Suprapubic skin (tissue), 4 donors: ENCODE results near the gene SPG7. TPM values are rescaled to one million over a fixed set of nuclear protein-coding genes. Genes with fewer than 3 reads are reported as not detected.

Experiments used
- DNase-seq, 2 donors: peaks; one replicate each; pipeline ENCODE4 v3.0.0-alpha.2; 2019; ENCODE audit warnings: low spot score in 2 of 2
- H3K27ac ChIP-seq: fragments of 200-600 bp; sonication (generic); one replicate; pipeline ENCODE4 v1.5.1; 2019
- H3K27me3 ChIP-seq: fragments of 200-600 bp; sonication (generic); one replicate; pipeline ENCODE4 v1.5.1; 2019
- H3K36me3 ChIP-seq: fragments of 200-600 bp; sonication (generic); one replicate; pipeline ENCODE4 v1.5.1; 2019
- H3K4me1 ChIP-seq: fragments of 200-600 bp; sonication (generic); one replicate; pipeline ENCODE4 v1.5.1; 2019
- H3K4me3 ChIP-seq: fragments of 200-600 bp; sonication (generic); one replicate; pipeline ENCODE4 v1.5.1; 2019; ENCODE audit warnings: mild to moderate bottlenecking
- H3K9me3 ChIP-seq: fragments of 200-600 bp; sonication (generic); one replicate; pipeline ENCODE4 v1.5.1; 2019
- EP300 ChIP-seq: sonication (generic); formaldehyde crosslinking; IDR thresholded peaks from one replicate; pipeline ENCODE4 v1.6.1; 2017; ENCODE audit warnings: antibody characterized with exemption
- POLR2A ChIP-seq, 2 donors: fragments of 450-650 bp; IDR thresholded peaks; one replicate each; pipeline ENCODE4 v1.6.1; 2017; ENCODE audit warnings: antibody characterized with exemption in 2 of 2, mild to moderate bottlenecking in 2 of 2, moderate library complexity in 2 of 2
- POLR2AphosphoS5 ChIP-seq, 3 donors: sonication (generic); formaldehyde crosslinking; IDR thresholded peaks; one replicate each; pipeline ENCODE4 v1.6.1; 2017; ENCODE audit warnings: antibody characterized with exemption in 3 of 3
- WGBS: methylation state at CpG from one replicate; pipeline ENCODE4 v1.1.5; 2018; 5-methylcytosine and 5-hydroxymethylcytosine counted together
- total RNA-seq, 4 donors: library from RNA; depleted of rRNA; stranded (reverse); fragments of >200 nt; gene quantifications; one replicate each; pipeline ENCODE4 v1.1.0, GENCODE V29; 2016
- TF ChIP-seq, protein P1 (sequence below), 2 donors: fragments of 200-600 bp in 1 of 2; fragments of 450-650 bp in 1 of 2; sonication (generic) in 1 of 2; IDR thresholded peaks; one replicate each; pipeline ENCODE4 v1.5.1; 2016 to 2019; ENCODE audit warnings: antibody characterized with exemption in 2 of 2, mild to moderate bottlenecking in 1 of 2, moderate library complexity in 1 of 2

SPG7 gene
- total RNA-seq, 4 donors from 2014 or later, result 131 to 324 (median 144) TPM

DNA sequence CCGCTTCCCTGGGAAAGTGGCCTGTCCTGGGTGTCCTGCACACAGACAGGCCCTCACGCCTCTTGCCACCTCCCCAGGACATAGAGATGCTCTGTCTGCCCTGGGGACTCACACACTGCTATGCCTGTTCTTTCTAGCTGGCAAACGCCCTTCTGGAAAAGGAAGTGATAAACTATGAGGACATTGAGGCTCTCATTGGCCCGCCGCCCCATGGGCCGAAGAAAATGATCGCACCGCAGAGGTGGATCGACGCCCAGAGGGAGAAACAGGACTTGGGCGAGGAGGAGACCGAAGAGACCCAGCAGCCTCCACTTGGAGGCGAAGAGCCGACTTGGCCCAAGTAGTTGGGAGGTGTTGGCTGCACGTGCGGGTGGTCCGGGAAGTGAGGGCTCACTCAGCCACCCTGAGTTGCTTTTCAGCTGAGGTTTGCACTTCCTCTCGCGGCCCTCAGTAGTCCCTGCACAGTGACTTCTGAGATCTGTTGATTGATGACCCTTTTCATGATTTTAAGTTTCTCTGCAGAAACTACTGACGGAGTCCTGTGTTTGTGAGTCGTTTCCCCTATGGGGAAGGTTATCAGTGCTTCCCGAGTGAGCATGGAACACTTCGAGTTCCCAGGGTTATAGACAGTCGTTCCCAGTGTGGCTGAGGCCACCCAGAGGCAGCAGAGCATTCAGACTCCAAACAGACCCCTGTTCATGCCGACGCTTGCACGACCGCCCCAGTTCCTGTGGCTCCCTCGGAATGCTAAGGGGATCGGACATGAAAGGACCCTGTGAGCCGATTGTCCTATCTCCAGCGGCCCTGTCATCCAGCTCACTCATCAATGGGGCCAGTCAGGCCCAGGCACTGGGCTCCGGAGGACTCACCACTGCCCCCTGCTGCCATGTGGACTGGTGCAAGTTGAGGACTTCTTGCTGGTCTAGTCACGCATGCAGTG lies 48.8 kb downstream of the SPG7 start:
- WGBS, result 74% methylated on average over 25 of the region's 34 CpGs
- Histone ChIP-seq H3K4me1 (peaks cover 22% of the 10 kb centered on the region), H3K36me3 (peaks cover 56% of the 10 kb centered on the region), H3K27me3 (no peaks in the 10 kb centered on the region), H3K27ac (no peak overlapping the region), H3K9me3 (no peaks in the 10 kb centered on the region), H3K4me3 (no peak overlapping the region)
- DNase-seq, result no peak
- TF ChIP-seq EP300, result no peak
- TF ChIP-seq, protein P1, sequence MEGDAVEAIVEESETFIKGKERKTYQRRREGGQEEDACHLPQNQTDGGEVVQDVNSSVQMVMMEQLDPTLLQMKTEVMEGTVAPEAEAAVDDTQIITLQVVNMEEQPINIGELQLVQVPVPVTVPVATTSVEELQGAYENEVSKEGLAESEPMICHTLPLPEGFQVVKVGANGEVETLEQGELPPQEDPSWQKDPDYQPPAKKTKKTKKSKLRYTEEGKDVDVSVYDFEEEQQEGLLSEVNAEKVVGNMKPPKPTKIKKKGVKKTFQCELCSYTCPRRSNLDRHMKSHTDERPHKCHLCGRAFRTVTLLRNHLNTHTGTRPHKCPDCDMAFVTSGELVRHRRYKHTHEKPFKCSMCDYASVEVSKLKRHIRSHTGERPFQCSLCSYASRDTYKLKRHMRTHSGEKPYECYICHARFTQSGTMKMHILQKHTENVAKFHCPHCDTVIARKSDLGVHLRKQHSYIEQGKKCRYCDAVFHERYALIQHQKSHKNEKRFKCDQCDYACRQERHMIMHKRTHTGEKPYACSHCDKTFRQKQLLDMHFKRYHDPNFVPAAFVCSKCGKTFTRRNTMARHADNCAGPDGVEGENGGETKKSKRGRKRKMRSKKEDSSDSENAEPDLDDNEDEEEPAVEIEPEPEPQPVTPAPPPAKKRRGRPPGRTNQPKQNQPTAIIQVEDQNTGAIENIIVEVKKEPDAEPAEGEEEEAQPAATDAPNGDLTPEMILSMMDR (IDR thresholded peaks at IDR 0.05), result peak; percentile 60 to 86

DNA sequence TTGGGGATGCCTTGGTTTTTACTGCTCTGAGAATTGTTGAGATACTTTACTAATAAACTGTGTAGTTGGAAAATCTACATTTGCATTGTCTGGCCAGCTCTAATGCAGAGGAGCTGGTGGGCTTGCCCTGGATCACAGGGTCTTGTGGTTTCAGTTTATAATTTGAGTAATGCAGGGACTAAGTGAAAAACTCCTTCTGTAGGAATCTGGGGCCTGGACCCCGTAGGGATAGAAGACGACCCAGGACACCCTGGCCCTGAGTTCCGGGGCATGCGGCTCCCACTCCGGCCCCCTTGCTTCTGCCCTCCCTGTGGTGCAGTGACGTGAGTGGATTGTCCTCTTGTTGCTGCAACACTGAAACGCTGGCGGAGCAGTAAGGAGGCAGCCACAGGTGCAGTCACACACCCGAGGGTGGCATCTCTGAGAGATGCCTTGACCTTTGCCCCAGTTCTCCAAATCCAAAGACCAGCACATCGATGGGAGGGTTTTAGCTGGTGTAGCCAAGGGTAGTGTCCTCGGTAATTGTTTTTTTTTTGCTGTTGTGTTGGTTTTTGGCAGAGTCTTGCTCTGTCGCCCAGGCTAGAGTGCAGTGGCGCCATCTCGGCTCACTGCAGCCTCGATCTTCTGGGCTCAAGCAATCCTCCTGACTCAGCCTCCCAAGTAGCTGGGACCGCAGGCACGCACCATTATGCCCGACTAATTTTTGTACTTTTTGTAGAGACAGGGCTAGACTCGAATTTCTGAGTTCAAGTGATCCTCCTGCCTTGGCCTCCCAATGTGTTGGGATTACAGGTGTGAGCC lies 49.7 kb downstream of the SPG7 start:
- Histone ChIP-seq H3K27me3 (no peaks in the 10 kb centered on the region), H3K27ac (no peak overlapping the region), H3K36me3 (peaks cover 56% of the 10 kb centered on the region), H3K4me3 (no peak overlapping the region), H3K9me3 (no peaks in the 10 kb centered on the region), H3K4me1 (peaks cover 31% of the 10 kb centered on the region)
- TF ChIP-seq, protein P1 (IDR thresholded peaks at IDR 0.05), result no peak
- TF ChIP-seq POLR2AphosphoS5 (IDR thresholded peaks at IDR 0.05) (no peak), POLR2A (IDR thresholded peaks at IDR 0.05) (no peak), EP300 (no peak)
- no peak for DNase-seq
- WGBS, result 93% methylated on average over 11 of the region's 19 CpGs

DNA sequence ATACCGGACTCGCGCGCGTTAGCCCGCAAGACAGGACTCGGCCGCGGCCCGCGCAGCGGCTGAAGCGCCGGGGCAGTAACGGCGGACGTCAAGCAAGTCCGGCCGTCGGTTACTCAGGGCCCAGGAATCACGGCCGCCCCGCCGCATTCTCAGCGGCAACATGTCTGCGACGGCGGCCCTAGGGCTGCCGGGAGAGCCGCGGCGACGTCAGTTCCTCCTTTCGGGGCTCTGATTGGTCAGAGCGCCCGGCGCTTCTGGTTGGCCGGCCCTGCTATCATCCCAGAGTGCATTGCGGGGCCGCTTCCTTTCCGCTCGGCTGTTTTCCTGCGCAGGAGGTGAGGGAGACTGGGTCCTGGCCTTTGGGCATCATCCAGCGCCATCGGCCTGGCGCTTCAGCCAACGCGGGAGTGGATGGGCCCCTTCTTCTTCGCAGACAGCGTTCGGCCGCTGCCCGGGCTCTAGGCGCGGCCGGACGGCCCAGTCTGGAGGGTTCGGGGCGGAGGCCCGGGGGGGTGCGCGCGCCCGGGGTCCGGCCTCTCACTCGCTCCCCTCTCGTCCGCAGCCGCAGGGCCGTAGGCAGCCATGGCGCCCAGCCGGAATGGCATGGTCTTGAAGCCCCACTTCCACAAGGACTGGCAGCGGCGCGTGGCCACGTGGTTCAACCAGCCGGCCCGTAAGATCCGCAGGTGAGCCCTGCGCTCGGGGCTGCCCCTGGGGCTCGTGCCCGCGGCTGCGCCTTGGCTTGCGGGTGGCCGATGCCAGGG lies 52.4 kb downstream of the SPG7 start, which contains the start of gene RPL13:
TSS of gene RPL13 (plus strand) at position 305 of the 764 bp plus-strand sequence. CDS start at position 583, 278 bp downstream.
- peaks cover 57% of the 10 kb centered on the region for H3K4me1 ChIP-seq
- WGBS, result 0% methylated on average over 4 of the region's 87 CpGs
- peak within 1 kb of the TSS; percentile 99 for H3K27ac ChIP-seq
- DNase-seq, result peak; percentile 97 to 98
- TF ChIP-seq POLR2A (IDR thresholded peaks at IDR 0.05), result peak; percentile 72 to 96
- TF ChIP-seq, protein P1 (IDR thresholded peaks at IDR 0.05), result no peak
- peak; percentile 34 to 92 (median 80) for TF ChIP-seq POLR2AphosphoS5 (IDR thresholded peaks at IDR 0.05)
- no peaks in the 10 kb centered on the region for H3K9me3 ChIP-seq
- H3K27me3 ChIP-seq, result no peaks in the 10 kb centered on the region
- peak within 1 kb of the TSS; percentile 95 for H3K4me3 ChIP-seq
- peaks cover 49% of the 10 kb centered on the region for H3K36me3 ChIP-seq

- Histone ChIP-seq H3K27ac (peak overlapping the region; percentile 99), H3K27me3 (no peaks in the 10 kb centered on the region), H3K36me3 (peaks cover 42% of the 10 kb centered on the region), H3K9me3 (no peaks in the 10 kb centered on the region), H3K4me1 (peaks cover 65% of the 10 kb centered on the region), H3K4me3 (peak overlapping the region; percentile 95)
- 29% methylated on average over 2 of the region's 58 CpGs for WGBS
- no peak for DNase-seq
- TF ChIP-seq, protein P1 (IDR thresholded peaks at IDR 0.05), result no peak
- TF ChIP-seq EP300 (no peak), POLR2AphosphoS5 (IDR thresholded peaks at IDR 0.05) (no peak), POLR2A (IDR thresholded peaks at IDR 0.05) (no peak)
These were observed 53.1 kb downstream of the SPG7 start for GRCh38 chr16:89561142-89561883.
